HG03039 (cell line): ENCODE measurements around the gene XRCC5.
"Not testable (repeated sequence)": the region's sequence is repeated elsewhere in the genome, so short reads cannot be mapped to it uniquely, and the experiment has no call there.

Source experiments
- ATAC-seq: cut with Tn5 transposase; IDR thresholded peaks from one replicate; pipeline ENCODE4 v1.9.1; 2021; ENCODE audit warnings: mild to moderate bottlenecking, moderate library complexity; ENCODE audit not compliant: unreplicated experiment

Gene XRCC5

GRCh38 chr2:216108967-216109921, at the start of gene XRCC5:
TSS of gene XRCC5 (plus strand) at chr2:216109348. CDS start at chr2:216109437, 89 bp downstream.
- ATAC-seq: peak; percentile 41

DNA sequence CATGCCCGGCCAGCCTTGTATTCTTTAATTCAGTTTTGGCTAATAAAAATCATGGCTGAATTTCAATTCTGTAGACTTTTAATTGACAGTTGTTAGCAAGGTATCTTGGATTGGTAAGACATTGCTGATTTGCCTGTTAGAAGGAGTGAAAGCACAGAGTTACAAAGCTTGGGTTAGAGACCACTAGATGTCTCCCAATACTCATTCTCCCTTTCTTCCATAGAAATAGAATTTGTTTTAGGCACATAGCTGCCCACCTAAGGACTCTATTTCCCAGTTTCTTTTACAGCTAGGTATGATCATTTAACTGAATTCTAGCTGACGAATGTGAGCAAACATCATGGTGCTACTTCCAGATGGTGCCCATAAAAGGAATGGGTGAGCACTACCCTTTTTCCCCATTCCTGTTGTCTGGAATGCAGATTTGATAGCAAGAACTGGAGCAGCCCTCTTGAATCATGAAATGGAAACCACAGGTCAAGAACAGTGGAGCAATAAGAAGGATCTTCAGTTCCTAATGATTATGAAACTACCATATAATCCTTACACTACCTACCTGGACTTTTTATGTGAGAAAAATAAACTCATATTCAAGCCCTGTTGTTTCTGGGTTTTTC, 45.0 kb upstream of the XRCC5 start:
- ATAC-seq: no peak

GRCh38 chr2:216064665-216065064, 44.5 kb upstream of the XRCC5 start:
- no peak for ATAC-seq

DNA sequence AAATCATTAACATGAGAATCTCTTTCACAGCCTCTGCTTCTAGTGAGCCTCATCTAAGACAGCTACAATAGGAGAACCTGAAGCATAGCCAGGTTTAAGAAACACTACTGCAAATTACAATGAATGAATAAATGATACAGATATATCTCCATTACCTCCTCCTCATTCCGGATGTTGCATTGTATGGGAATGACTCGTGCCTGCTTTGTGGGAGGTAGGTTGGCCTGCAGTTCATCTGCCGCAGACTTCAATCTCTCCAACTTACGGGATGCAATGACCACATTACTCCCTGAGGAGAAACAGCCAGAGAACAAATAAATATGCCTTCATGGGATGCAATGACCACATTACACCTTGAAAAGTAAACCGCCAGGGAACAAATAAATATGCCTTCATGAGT, 42.9 kb upstream of the XRCC5 start:
- no peak for ATAC-seq

DNA sequence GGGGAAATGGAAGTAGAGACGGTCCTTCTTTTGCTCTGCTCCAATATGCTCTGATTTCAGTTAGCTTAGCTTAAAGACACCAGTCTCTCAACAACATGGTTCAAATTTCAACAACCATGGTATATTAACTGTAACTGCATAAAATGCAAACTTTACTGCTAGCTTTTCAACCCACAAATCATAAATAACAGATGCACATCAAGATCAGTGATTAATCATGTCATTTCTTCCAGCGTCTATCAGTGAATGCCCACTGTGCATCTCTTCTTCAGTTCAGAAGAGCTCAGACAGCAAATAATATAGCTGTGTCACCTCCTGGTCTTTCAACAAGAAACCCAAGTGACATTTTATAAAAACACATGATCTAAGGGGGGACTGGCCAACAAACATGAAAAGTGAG, 40.1 kb upstream of the XRCC5 start:
- no peak for ATAC-seq

DNA sequence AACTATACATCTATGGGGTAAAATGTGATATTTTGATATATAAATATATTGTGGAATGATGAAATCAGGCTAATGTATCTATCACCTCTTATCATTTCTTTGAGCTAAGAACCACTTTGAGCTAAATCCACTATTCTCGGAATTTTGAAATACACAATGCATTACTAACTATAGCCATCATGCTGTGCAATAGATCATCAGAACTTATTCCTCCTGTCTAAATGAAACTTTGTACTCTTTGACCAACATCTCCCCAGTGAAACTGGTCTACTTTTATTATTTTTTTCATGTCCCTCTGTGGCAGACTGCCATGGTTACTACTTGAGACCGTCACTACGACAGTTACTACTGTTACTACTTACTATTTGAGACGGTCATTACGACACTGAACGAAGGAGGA, 39.0 kb upstream of the XRCC5 start:
- ATAC-seq: no peak

GRCh38 chr2:216071111-216071851, 37.9 kb upstream of the XRCC5 start:
- ATAC-seq: no peak

GRCh38 chr2:216072473-216072872, 36.7 kb upstream of the XRCC5 start:
- no peak for ATAC-seq

DNA sequence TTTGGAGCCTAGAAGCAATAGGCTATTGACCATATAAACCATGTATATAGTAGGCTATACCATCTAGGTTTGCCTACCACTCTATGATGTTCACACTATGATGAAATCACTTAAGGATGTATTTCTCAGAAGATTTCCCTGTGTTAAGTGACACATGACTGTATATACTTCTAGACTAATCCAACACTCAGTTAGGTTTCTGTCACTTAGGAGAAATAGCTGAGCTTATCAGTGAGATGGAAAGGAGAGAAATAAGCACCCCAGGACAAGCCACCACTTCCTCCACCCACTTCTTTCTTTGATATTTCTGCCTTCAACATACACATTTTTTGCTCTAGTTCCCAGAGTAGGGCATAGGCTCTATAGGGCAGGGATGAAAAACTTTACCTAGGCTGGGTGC, 35.4 kb upstream of the XRCC5 start:
- ATAC-seq: no peak

GRCh38 chr2:216074380-216074779, 34.8 kb upstream of the XRCC5 start:
- no peak for ATAC-seq

DNA sequence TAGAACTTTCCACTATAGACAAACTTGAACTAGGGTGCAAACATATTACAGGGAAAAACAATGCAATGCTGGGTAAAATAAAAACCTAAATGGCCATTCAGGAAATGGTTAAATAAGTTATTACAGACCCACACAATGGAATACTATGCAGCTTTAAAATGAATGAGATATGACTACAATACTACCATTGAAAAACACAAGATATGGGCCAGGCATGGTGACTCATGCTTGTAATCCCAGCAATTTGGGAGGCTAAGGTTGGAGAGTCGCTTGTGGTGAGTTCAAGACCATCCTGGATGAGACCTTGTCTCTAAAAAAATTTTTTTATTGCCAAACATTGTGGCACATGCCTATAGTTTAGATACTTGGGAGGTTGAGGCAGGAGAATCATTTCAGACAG, 34.4 kb upstream of the XRCC5 start:
- ATAC-seq: no peak

GRCh38 chr2:216075510-216076485, 33.4 kb upstream of the XRCC5 start:
- no peak for ATAC-seq

DNA sequence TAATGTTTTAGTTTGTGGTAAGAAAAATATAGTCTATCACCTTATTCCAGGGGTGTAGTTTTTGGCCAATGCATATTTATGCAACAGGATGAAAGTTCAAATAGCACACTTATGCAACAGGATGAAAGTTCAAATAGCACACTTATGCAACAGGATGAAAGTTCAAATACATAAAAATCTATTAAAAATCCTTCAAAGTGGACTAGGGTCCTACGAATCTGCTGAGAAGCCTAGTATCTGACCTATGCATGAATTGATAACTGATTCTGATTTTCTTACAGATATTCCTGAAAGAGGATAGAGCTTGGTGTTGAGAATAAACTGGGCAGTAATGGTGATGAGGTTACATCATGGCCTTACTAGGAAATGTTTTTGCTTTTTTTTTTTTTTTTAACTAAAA, 30.4 kb upstream of the XRCC5 start:
- ATAC-seq: no peak

- not testable (repeated sequence) for ATAC-seq
These were observed 29.1 kb upstream of the XRCC5 start for GRCh38 chr2:216080048-216080447.

DNA sequence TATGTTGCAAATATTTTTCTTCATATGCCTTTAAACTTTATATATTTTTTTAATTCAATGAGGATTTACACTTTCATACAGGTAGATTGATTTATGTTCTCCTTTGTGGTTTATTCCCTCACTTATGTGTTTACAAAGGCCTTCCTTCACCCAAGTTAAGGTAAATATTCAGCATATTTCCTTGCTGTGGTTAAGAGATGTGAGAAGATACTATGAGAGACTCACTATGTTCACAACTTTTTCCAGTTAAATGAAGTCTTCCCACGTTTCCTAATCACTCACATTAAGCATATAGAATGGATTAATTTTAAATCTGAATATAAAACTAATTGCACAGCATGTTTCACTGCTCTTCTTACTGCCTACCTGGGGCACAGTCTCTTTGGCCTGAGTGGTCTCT, 28.1 kb upstream of the XRCC5 start:
- ATAC-seq: no peak

DNA sequence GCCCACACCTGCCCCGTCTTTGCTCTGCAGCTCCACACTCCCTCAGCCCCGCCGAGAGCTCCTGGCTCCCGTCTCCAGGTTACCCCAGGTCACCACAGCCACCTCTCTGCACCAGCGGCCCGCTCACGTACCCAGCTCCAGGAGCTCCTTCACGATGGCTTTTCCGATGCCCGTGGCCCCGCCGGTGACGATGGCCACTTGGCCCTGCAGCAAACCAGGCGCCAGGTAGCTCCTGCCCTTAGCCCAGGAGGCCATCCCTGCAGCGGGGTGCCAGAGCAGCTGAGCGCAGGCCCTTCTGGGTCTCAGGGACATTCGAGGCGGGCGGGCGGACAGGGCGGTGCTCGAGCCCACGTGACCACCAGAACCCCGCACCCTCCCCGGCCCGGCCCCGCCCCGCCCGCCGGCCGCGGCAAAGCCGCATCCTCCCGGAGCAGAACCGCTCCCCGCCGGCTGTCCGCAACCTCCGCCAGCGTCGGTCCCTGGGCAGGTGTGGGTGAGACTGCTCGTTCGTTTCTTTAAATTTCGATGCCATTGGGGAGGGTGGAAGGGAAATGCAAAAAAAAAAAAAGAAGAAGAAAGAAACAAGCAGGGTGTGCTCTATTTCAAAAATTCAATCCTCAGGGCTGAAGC, 27.5 kb upstream of the XRCC5 start, which contains the start of the genes PECR and TMEM169:
TSS of gene PECR (minus strand) at position 323 of the 630 bp plus-strand sequence. CDS start at position 255, 68 bp downstream.
TSS of gene TMEM169 (plus strand) at position 433 of the 630 bp plus-strand sequence. CDS start 14,045 bp downstream, outside the sequence.
- ATAC-seq: peak; percentile 92

- ATAC-seq: no peak
These were observed 26.9 kb upstream of the XRCC5 start for GRCh38 chr2:216082117-216082711.

DNA sequence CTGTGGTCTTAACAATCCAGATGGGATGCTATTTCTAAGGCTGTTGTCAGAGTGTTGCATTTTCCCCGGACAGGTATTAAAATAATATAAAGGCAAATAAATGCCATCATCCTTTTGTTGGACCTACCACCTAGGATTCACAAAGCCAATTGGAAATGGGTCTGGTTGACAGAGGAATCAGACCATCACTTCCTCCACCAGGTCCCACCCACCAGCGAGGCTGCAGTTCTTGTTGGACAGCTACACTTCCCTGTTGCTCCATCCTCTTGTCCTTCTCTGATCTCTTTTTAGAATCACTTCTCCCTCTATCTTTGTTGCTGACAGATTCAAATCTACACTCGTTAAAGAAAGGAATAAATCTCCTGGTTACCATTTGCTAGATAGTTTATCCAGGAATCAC, 26.3 kb upstream of the XRCC5 start:
- ATAC-seq: no peak
